Hematopoietic multipotent progenitor cell treated with erythropoietin and hydrocortisone succinate and interleukin-3 and kit ligand, for 15 days (in vitro differentiated cells): ENCODE results near the gene CMKLR1.

Source experiments
- DNase-seq: peaks from one replicate; pipeline ENCODE4 v3.0.0-alpha.2; 2015; ENCODE audit warnings: low spot score

Gene CMKLR1

DNA sequence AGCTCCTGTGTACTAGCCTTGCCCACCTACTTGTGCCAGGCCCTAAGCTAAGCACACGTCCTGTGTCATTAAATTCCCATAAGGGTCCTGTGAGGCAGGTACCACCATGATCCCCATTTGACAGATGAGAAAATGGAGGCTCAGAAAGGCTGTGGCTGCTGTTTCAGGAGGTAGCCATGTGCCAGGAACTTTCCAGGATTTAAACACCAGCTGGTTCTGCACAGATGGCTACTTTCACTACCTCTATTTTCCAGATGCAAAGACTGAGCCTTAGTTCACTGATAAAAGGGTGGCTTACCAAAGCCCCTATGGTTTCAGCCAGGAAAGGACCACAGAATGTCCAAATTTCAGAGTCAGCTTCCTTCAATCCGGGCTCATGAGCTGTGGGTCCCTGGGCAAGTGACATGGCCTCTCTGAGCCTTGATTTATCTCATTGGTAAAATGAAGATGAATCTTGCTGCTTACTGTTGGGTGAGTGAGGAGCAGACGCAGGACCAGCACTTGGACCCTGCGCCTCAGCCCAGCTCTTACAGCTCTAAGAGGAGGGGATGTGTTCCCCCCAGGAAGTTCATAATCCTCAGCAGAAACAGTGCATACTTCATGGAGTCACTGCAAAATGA, 23.5 kb downstream of the CMKLR1 start:
- no peak for DNase-seq

- DNase-seq: no peak
Observed at GRCh38 chr12:108313606-108314351, 25.3 kb downstream of the CMKLR1 start.

DNA sequence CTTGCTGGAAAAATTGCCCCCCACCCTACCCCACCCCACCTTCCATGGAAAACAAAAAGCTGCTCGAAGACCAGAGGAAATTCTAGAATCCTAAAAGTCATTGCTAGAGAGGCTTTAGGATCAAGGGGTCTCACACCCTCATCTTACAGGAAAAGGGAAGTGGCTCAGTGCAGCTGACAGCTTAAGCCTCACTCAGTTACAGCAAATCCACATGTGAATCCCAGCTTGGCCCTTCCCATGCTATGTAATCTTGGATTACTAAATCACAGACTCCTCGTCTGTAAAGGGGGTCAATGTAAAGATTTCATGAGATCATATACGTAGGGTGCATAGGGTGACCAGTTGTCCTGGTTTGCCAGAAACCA, 25.9 kb downstream of the CMKLR1 start:
- DNase-seq: no peak

GRCh38 chr12:108312693-108313189, 26.4 kb downstream of the CMKLR1 start:
- DNase-seq: no peak

GRCh38 chr12:108312073-108312659, 26.9 kb downstream of the CMKLR1 start:
- no peak for DNase-seq

DNA sequence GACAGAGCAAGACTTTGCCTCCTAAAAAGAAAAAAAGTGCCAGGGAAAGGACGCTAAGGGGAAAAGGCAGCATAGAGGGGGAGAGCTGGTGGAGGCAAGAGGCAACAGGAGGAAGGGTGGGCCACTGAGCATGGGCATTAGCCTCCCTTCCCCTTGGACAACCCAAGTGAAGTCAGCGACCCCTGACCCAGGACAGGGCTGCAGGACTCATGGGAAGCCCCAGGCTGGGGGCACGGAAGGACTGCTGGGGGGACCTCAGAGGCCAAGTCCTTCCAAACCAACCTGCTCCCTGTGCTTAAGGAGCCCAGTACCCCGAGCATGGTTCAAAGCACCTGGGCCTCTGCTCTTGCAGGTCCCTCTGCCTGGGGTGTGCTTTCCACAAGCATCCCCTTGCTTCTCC, 27.5 kb downstream of the CMKLR1 start:
- no peak for DNase-seq

GRCh38 chr12:108310489-108310888, 28.6 kb downstream of the CMKLR1 start:
- no peak for DNase-seq

GRCh38 chr12:108309674-108310312, 29.3 kb downstream of the CMKLR1 start:
- DNase-seq: no peak

- no peak for DNase-seq
Observed at GRCh38 chr12:108308395-108309085, 30.6 kb downstream of the CMKLR1 start.

DNA sequence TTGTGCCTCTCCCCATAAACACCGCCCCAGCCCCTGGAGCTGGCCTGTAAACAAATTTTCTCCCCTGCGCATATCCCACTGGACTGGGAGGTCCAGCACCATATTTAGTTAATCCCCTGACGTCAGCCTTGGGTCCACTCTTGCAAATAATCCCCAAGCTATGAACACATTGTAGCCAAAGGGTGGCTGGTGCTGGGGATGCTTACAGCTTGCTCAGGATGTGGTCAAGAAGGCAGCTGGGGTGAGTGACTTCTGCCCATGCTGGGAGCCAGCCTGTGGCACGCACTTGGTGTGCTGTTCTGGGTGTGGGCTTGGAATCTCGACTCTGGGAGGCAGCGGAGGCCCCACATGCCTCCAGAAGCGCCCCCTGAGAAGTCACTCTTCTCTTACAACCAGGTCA, 32.1 kb downstream of the CMKLR1 start:
- DNase-seq: no peak

GRCh38 chr12:108306506-108306905, 32.6 kb downstream of the CMKLR1 start:
- no peak for DNase-seq

- no peak for DNase-seq
Observed at GRCh38 chr12:108305991-108306501, 33.1 kb downstream of the CMKLR1 start.

GRCh38 chr12:108305520-108305919, 33.6 kb downstream of the CMKLR1 start:
- DNase-seq: no peak

DNA sequence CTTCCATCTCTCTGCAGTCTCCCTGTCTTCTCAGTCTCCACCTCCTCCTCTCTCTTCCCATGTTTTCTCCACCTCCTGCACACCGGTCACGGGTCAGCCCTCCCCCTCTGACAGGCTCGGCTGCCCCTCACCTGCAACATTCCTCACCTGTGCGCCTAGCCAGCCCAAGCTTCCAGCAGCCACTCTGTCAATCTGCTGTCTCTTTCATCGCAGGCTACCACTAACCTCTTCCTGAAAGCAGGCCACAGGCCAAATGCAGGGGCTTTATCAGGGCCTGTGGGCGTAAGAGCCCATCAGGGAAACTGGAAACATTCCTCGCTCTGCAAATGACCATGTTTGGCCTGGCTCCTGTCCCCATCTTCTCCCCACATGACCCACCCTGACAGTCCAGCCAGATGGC, 34.5 kb downstream of the CMKLR1 start:
- no peak for DNase-seq

DNA sequence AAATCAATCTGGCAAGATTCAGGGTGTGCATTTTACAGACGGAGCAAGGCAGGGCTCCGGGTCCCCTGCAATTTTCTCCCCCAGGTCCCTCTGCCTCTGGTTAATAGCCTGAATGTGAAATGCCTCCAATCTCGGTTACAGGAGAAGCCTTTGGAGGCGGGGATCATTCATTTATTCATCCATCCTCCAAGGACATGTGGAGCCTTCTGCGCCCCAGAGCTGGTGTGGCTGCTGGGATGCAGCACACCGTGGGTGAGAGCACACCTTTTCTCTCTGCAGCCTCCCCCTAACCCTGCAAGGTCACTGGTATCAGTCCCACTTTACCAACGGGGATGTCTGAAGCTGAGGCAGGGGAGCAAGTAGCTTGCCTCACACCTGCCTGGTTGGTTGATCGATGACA, 35.4 kb downstream of the CMKLR1 start:
- no peak for DNase-seq

DNA sequence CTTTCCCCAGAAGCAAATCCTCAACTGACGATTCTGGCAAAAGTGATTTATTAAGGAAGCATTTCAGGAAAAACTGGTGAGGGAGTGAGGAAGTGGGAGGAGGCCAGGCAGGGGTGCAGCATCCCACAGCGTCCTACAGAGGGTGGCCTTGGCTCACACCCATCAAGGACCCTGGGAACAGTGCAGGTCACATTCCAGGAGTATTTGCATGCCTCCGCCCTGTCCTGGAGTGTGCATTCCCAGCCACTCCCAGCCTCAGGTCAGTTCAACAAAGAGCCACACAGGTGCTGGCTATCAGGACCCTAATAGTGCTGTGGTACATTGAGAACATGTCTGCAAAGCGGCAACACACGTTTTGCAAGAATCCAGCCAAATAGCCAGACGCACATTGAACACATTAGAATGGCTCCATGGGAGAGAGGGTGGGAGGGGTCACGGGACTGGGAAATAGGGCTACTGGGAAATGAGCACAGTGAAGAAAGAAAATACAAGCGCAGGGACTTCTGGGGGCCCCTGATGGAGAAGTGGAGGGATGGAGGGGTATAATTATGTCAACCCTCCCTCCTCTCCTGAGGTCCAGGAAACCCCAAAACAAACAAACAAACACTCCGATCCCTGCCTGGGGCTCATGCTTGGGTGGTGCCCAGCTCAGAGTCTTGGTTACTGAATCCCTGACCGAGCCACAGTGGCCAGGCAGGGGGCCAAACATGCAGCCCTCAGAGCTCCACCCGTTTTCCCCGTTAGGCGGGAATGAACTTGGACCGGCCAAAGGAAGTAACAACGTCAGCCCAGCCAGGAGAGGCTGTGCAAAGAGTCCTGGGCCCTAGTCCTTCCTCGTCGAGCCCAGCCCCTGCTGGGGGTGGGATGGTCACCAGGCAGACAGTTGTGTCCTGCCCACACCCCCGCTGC, 36.5 kb downstream of the CMKLR1 start:
- DNase-seq: no peak

- DNase-seq: no peak
Observed at GRCh38 chr12:108302016-108302402, 37.1 kb downstream of the CMKLR1 start.

GRCh38 chr12:108301346-108301745, 37.8 kb downstream of the CMKLR1 start:
- DNase-seq: no peak

DNA sequence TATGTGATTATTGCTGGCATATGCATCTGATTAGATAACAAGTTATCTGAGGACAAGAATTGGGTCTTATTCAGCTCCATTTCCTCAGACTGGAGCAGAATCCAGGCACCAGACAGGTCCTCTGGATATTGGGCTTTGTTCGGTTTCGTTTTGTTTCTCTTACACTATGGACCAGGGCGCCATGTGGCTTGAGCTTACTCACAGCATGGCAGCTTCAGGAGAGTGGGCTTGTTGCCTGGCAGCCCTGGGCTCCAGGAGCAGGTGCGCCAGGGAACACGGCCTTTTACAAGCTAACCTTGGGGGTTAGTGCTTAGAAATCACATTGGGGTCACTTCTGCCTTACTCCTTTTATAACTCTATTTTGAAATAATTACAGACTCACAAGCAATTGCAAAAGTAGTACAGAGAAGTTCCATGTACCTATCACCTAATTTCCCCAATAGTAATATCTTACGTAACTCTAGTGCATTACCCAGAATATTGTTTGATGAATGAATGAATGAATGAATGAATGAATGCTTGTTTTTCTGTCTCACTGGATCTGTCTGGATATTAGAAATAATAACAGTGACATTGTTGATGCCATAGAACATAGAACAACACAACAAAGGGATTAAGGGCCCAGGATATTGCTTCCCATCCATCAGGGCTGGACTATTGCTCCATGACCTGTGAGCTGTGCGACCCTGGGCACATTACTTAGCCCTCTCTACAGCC, 39.0 kb downstream of the CMKLR1 start:
- DNase-seq: no peak

GRCh38 chr12:108299516-108299915, 39.6 kb downstream of the CMKLR1 start:
- no peak for DNase-seq
